SK-N-MC (cell line): ENCODE results near the gene SLC11A1.
A peak's percentile ranks its signal among the peaks of the same experiment; 100 is the strongest.

Source experiments
- EZH2 ChIP-seq: fragments of 200-600 bp; sonication (generic); IDR thresholded peaks from one replicate; pipeline ENCODE4 v1.6.1; 2017; ENCODE audit warnings: antibody characterized with exemption
- POLR2AphosphoS5 ChIP-seq: IDR thresholded peaks from 2 replicates; pipeline ENCODE4 v1.6.1; 2012; ENCODE audit warnings: mild to moderate bottlenecking, low read depth, low read length, borderline replicate concordance

DNA sequence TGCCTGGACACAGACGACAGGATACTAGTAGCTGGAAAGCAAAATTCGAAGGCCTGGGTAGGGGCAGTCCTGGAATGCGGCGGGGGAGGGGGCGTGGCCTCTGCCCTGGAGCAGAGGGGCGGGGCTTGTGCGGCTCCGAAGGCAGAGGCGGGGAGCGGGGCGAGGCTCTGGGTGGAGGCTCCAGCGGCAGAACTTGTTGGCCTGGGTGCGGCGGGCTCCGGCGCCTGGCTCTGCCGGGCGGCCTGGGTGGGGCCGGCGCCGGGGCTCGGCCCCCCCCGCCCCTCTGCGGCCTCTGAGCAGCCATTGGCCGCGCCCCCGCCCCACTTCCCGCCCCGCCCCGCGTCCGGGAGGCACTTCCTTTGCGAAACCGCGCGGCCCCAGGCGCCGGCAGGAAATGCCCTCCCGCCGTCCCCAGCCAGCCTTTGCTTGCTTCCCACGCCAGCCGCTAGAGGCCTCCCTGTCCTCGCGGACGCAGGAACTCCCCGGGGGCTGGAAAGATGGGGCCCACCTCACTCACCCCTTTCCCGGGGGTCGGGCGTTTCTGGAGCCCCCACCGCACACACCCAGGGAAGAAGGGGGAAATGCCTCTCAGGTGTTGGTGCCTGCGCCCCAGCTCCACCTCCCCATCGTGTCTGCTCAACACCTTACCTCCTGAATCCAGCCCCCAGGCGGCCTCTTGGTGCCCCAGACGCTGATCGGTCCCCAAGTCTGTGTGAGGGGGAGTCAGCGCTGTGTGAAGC, 24.3 kb downstream of the SLC11A1 start:
- TF ChIP-seq POLR2AphosphoS5 (peak; percentile 12; the same call in 1 of the 2 replicates), EZH2 (no peak)
